Neuronal stem cell (in vitro differentiated cells): ENCODE measurements around the gene TSHZ3.
A peak's percentile ranks its signal among the peaks of the same experiment; 100 is the strongest.

Experiments
- DNase-seq: peaks from one replicate; pipeline ENCODE4 v3.0.0-alpha.2; 2013; ENCODE audit warnings: low spot score
- H2AFZ ChIP-seq: one replicate; pipeline ENCODE4 v1.6.1; 2013; ENCODE audit warnings: mild to moderate bottlenecking, low read length, inconsistent platforms
- H2AK5ac ChIP-seq: 2 replicates; pipeline ENCODE4 v1.6.1; 2013; ENCODE audit warnings: low read depth, mild to moderate bottlenecking, inconsistent platforms, low read length, moderate library complexity, mixed read lengths
- H2BK120ac ChIP-seq: 2 replicates; pipeline ENCODE4 v1.6.1; 2013; ENCODE audit warnings: low read depth, mild to moderate bottlenecking, inconsistent platforms, low read length, moderate library complexity, mixed read lengths
- H2BK12ac ChIP-seq: one replicate; pipeline ENCODE4 v1.6.1; 2013; ENCODE audit warnings: low read length, inconsistent platforms
- H2BK15ac ChIP-seq: 2 replicates; pipeline ENCODE4 v1.6.1; 2013; ENCODE audit warnings: mild to moderate bottlenecking, low read length, inconsistent platforms, mixed read lengths
- H2BK5ac ChIP-seq: one replicate; pipeline ENCODE4 v1.6.1; 2013; ENCODE audit warnings: inconsistent platforms, mild to moderate bottlenecking, low read length, moderate library complexity
- H3K14ac ChIP-seq: one replicate; pipeline ENCODE4 v1.6.1; 2013; ENCODE audit warnings: low read length, inconsistent platforms
- H3K18ac ChIP-seq: 2 replicates; pipeline ENCODE4 v1.6.1; 2013; ENCODE audit warnings: low read length, inconsistent platforms
- H3K23ac ChIP-seq: 2 replicates; pipeline ENCODE4 v1.6.1; 2013; ENCODE audit warnings: low read depth, mild to moderate bottlenecking, mixed read lengths, low read length, inconsistent platforms; ENCODE audit not compliant: poor library complexity
- H3K27ac ChIP-seq: replicated peaks from 3 replicates; pipeline ENCODE4 v1.5.1; 2013; ENCODE audit warnings: low read length, inconsistent platforms
- H3K27me3 ChIP-seq, 3 experiments: 2 replicates each; pipeline ENCODE4 v1.6.1; 2013; ENCODE audit warnings: low read length in 3 of 3, mild to moderate bottlenecking in 2 of 3, inconsistent platforms in 1 of 3, low read depth in 1 of 3, mixed read lengths in 1 of 3, moderate library complexity in 1 of 3; ENCODE audit not compliant: control insufficient read depth in 3 of 3, insufficient read depth in 3 of 3
- H3K36me3 ChIP-seq, 2 donors: replicated peaks in 1 of 2; 2 replicates each; pipeline ENCODE4 v1.6.1; 2013; ENCODE audit warnings: low read length in 2 of 2; ENCODE audit not compliant: control insufficient read depth in 2 of 2, insufficient read depth in 2 of 2
- H3K4ac ChIP-seq: 2 replicates; pipeline ENCODE4 v1.6.1; 2013; ENCODE audit warnings: inconsistent platforms, mild to moderate bottlenecking, low read length, moderate library complexity
- H3K4me1 ChIP-seq, 2 donors: 1 replicate in 1 of 2; 2 replicates in 1 of 2; pipeline ENCODE4 v1.6.1; 2013; ENCODE audit warnings: low read length in 2 of 2, low read depth in 1 of 2; ENCODE audit not compliant: control insufficient read depth in 2 of 2, insufficient read depth in 1 of 2
- H3K4me2 ChIP-seq: one replicate; pipeline ENCODE4 v1.6.1; 2013; ENCODE audit warnings: mild to moderate bottlenecking, low read length, inconsistent platforms; ENCODE audit not compliant: insufficient read depth, poor library complexity, severe bottlenecking
- H3K4me3 ChIP-seq, 2 donors: 2 replicates each; pipeline ENCODE4 v1.5.1; 2013; ENCODE audit warnings: low read length in 2 of 2, mild to moderate bottlenecking in 2 of 2, inconsistent platforms in 1 of 2, moderate library complexity in 1 of 2
- H3K79me1 ChIP-seq: one replicate; pipeline ENCODE4 v1.6.1; 2013; ENCODE audit warnings: low read depth, mild to moderate bottlenecking, inconsistent platforms, low read length, moderate library complexity
- H3K9ac ChIP-seq: one replicate; pipeline ENCODE4 v1.6.1; 2013; ENCODE audit warnings: mild to moderate bottlenecking, low read depth, low read length, inconsistent platforms; ENCODE audit not compliant: poor library complexity
- H3K9me3 ChIP-seq, 2 donors: replicated peaks in 1 of 2; 2 replicates each; pipeline versions ENCODE3 to v1.6.1; 2013; ENCODE audit warnings: low read length in 2 of 2, mild to moderate bottlenecking in 2 of 2, inconsistent platforms in 1 of 2, low read depth in 1 of 2, mixed read lengths in 1 of 2, moderate library complexity in 1 of 2; ENCODE audit not compliant: control insufficient read depth in 2 of 2, insufficient read depth in 1 of 2
- H4K8ac ChIP-seq: one replicate; pipeline ENCODE4 v1.6.1; 2013; ENCODE audit warnings: low read depth, mild to moderate bottlenecking, inconsistent platforms, low read length, moderate library complexity
- H4K91ac ChIP-seq: one replicate; pipeline ENCODE4 v1.6.1; 2013; ENCODE audit warnings: low read length, low read depth, mild to moderate bottlenecking, inconsistent platforms; ENCODE audit not compliant: poor library complexity
- WGBS, 2 donors: extraction: QIAGEN DNeasy Blood & Tissue Kit; methylation state at CpG; one replicate each; pipeline ENCODE4 v1.1.7; 2013; ENCODE audit warnings: missing lambda C conversion rate in 2 of 2, mixed read lengths in 1 of 2; ENCODE audit not compliant: insufficient read length in 2 of 2, insufficient replicate concordance in 1 of 2; ENCODE audit errors: extremely low coverage in 2 of 2; 5-methylcytosine and 5-hydroxymethylcytosine counted together

TSHZ3 gene

GRCh38 chr19:31299665-31300064 lies 49.6 kb downstream of the TSHZ3 start:
- Histone ChIP-seq H3K79me1 (no peaks in the 10 kb centered on the region), H2BK15ac (no peak overlapping the region), H3K9me3 (no peaks in the 10 kb centered on the region), H3K27me3 (no peaks in the 10 kb centered on the region), H3K14ac (no peak overlapping the region), H2BK5ac (no peak overlapping the region), H4K91ac (no peak overlapping the region), H3K18ac (no peak overlapping the region), H2BK120ac (no peak overlapping the region), H3K36me3 (no peaks in the 10 kb centered on the region), H3K9ac (no peak overlapping the region), H2AFZ (no peak overlapping the region), H3K4me1 (peaks cover 0 to 3% of the 10 kb centered on the region in 2 donors), H3K27ac (no peak overlapping the region), H4K8ac (peak overlapping the region; percentile 24), H2BK12ac (no peak overlapping the region), H3K4me3 (no peak overlapping the region), H2AK5ac (no peak overlapping the region), H3K23ac (no peak overlapping the region), H3K4ac (no peak overlapping the region), H3K4me2 (no peak overlapping the region)
- WGBS, 2 donors, result no CpG with 5 or more reads among the region's 8 CpGs
- DNase-seq, result no peak

GRCh38 chr19:31297991-31298390 lies 51.2 kb downstream of the TSHZ3 start:
- Histone ChIP-seq H2BK15ac (no peak overlapping the region), H2BK12ac (no peak overlapping the region), H3K18ac (peak overlapping the region; percentile 27), H4K8ac (no peak overlapping the region), H3K79me1 (no peaks in the 10 kb centered on the region), H3K14ac (no peak overlapping the region), H3K4me1 (peaks cover 0 to 3% of the 10 kb centered on the region in 2 donors), H3K27ac (no peak overlapping the region), H2BK120ac (no peak overlapping the region), H4K91ac (no peak overlapping the region), H3K27me3 (no peaks in the 10 kb centered on the region), H3K36me3 (no peaks in the 10 kb centered on the region), H2AFZ (no peak overlapping the region), H3K4me3 (no peak overlapping the region), H3K9me3 (peaks cover 0 to 2% of the 10 kb centered on the region in 2 donors), H3K4me2 (no peak overlapping the region), H2AK5ac (no peak overlapping the region), H3K9ac (no peak overlapping the region), H3K23ac (no peak overlapping the region), H2BK5ac (no peak overlapping the region), H3K4ac (no peak overlapping the region)
- DNase-seq, result no peak
- no CpG with 5 or more reads among the region's 5 CpGs for WGBS, 2 donors

GRCh38 chr19:31296741-31297390 lies 52.4 kb downstream of the TSHZ3 start:
- H3K36me3 ChIP-seq, result no peaks in the 10 kb centered on the region
- H3K18ac ChIP-seq, result peak overlapping the region; percentile 20
- H2BK120ac ChIP-seq, result no peak overlapping the region
- no peak overlapping the region for H2AK5ac ChIP-seq
- H3K4ac ChIP-seq, result no peak overlapping the region
- H3K79me1 ChIP-seq, result no peaks in the 10 kb centered on the region
- H2BK12ac ChIP-seq, result no peak overlapping the region
- no peak overlapping the region for H3K27ac ChIP-seq
- DNase-seq, result no peak
- H3K23ac ChIP-seq, result no peak overlapping the region
- no peaks in the 10 kb centered on the region for H3K27me3 ChIP-seq
- H2AFZ ChIP-seq, result no peak overlapping the region
- H4K91ac ChIP-seq, result no peak overlapping the region
- no peak overlapping the region for H3K9ac ChIP-seq
- peak overlapping the region; percentile 7 for H2BK15ac ChIP-seq
- H3K4me2 ChIP-seq, result no peak overlapping the region
- H2BK5ac ChIP-seq, result peak overlapping the region; percentile 44
- WGBS, 2 donors, result no CpG with 5 or more reads among the region's 10 CpGs
- peaks cover 0 to 3% of the 10 kb centered on the region in 2 donors for H3K4me1 ChIP-seq
- H3K14ac ChIP-seq, result no peak overlapping the region
- H3K9me3 ChIP-seq, result peaks cover 0 to 2% of the 10 kb centered on the region in 2 donors
- H4K8ac ChIP-seq, result no peak overlapping the region
- no peak overlapping the region for H3K4me3 ChIP-seq

- Histone ChIP-seq H2BK5ac (no peak overlapping the region), H3K36me3 (no peaks in the 10 kb centered on the region), H3K18ac (no peak overlapping the region), H2AK5ac (no peak overlapping the region), H2AFZ (no peak overlapping the region), H3K4me2 (no peak overlapping the region), H2BK15ac (no peak overlapping the region), H3K23ac (no peak overlapping the region), H4K8ac (no peak overlapping the region), H3K9me3 (peaks cover 0 to 2% of the 10 kb centered on the region in 2 donors), H3K4me1 (peaks cover 0 to 11% of the 10 kb centered on the region in 2 donors), H2BK12ac (no peak overlapping the region), H2BK120ac (no peak overlapping the region), H3K79me1 (no peaks in the 10 kb centered on the region), H3K9ac (no peak overlapping the region), H4K91ac (no peak overlapping the region), H3K4me3 (peak overlapping the region in 1 of 2 donors; percentile 56), H3K27ac (no peak overlapping the region), H3K14ac (peak overlapping the region; percentile 66), H3K27me3 (no peaks in the 10 kb centered on the region), H3K4ac (no peak overlapping the region)
- DNase-seq, result no peak
- no CpG with 5 or more reads among the region's 2 CpGs for WGBS, 2 donors
Measured at GRCh38 chr19:31294189-31294588, 55.0 kb downstream of the TSHZ3 start.
